HepG2 (cell line): ENCODE results near the gene SCARF1. TPM values are rescaled to one million over a fixed set of nuclear protein-coding genes. Genes with fewer than 3 reads are reported as not detected.

Source experiments
- CREB1 ChIP-seq, 2 experiments: fragments of 450-650 bp in 1 of 2; IDR thresholded peaks; 2 replicates each; pipeline ENCODE4 v1.6.1; 2016 to 2017; ENCODE audit warnings: control low read depth in 1 of 2, mild to moderate bottlenecking in 1 of 2, missing compliant biosample characterization in 1 of 2, missing genetic modification characterization in 1 of 2
- GPBP1L1 ChIP-seq: sonication (generic); formaldehyde crosslinking; IDR thresholded peaks from 2 replicates; pipeline ENCODE4 v1.5.0; 2020; ENCODE audit warnings: mild to moderate bottlenecking, missing genetic modification reagents
- KLF11 ChIP-seq: IDR thresholded peaks from 2 replicates; pipeline ENCODE4 v1.6.1; 2016; ENCODE audit warnings: missing compliant biosample characterization
- MNT ChIP-seq: fragments of 450-650 bp; IDR thresholded peaks from 2 replicates; pipeline ENCODE4 v1.6.1; 2016
- PITX1 ChIP-seq: sonication (generic); formaldehyde crosslinking; IDR thresholded peaks from 2 replicates; pipeline ENCODE4 v1.5.1; 2020; ENCODE audit warnings: mild to moderate bottlenecking, missing genetic modification reagents
- REL ChIP-seq: sonication (generic); formaldehyde crosslinking; conservative IDR thresholded peaks from 2 replicates; pipeline ENCODE4 v1.8.0; 2022; ENCODE audit warnings: mild to moderate bottlenecking, missing genetic modification reagents, moderate library complexity
- SRSF1 ChIP-seq: fragments of 200-400 bp; formaldehyde crosslinking; optimal IDR thresholded peaks from 2 replicates; pipeline ENCODE3; 2017; ENCODE audit warnings: mild to moderate bottlenecking, low read depth, low read length, moderate library complexity
- ZHX2 ChIP-seq, 2 experiments: sonication (generic) in 1 of 2; formaldehyde crosslinking in 1 of 2; IDR thresholded peaks; 2 replicates each; pipeline versions ENCODE4 v1.6.1 to v1.9.0; 2014 to 2022; ENCODE audit warnings: antibody characterized with exemption in 1 of 2, borderline replicate concordance in 1 of 2, inconsistent platforms in 1 of 2, low read depth in 1 of 2, missing genetic modification reagents in 1 of 2
- ZNF335 ChIP-seq: sonication (generic); formaldehyde crosslinking; IDR thresholded peaks from 2 replicates; pipeline ENCODE4 v1.4.0; 2020; ENCODE audit warnings: missing genetic modification reagents
- ZNF383 ChIP-seq: sonication (generic); formaldehyde crosslinking; IDR thresholded peaks from 2 replicates; pipeline ENCODE4 v1.4.0; 2020; ENCODE audit warnings: missing genetic modification reagents, mild to moderate bottlenecking, borderline replicate concordance
- ZNF773 ChIP-seq: sonication (generic); formaldehyde crosslinking; IDR thresholded peaks from 2 replicates; pipeline ENCODE4 v1.4.0; 2020; ENCODE audit warnings: missing genetic modification reagents, borderline replicate concordance
- ZNF781 ChIP-seq: sonication (generic); formaldehyde crosslinking; IDR thresholded peaks from 2 replicates; pipeline ENCODE4 v1.5.1; 2020; ENCODE audit warnings: borderline replicate concordance, mild to moderate bottlenecking, missing genetic modification reagents; ENCODE audit errors: not compliant biosample characterization
- polyA plus RNA-seq, 8 experiments: library from polyadenylated mRNA; depleted of rRNA in 3 of 8; stranded (reverse) in 7 of 8; unstranded in 1 of 8; fragments of >200 nt; fragmentation: Illumina TruSeq in 4 of 8; extraction: Trizol in 4 of 8; gene quantifications; 2 replicates each; pipeline versions ENCODE4 v1.2.1 to v1.2.3, GENCODE V29; 2011 to 2016; ENCODE audit warnings: low read depth in 4 of 8, missing spikeins in 1 of 8, mixed read lengths in 1 of 8; ENCODE audit not compliant: insufficient read depth in 1 of 8
- total RNA-seq, 5 experiments: library from RNA; depleted of rRNA; stranded (reverse); fragments of >200 nt; fragmentation: Illumina TruSeq; extraction: Trizol; gene quantifications; 2 replicates each; pipeline ENCODE4 v1.2.3, GENCODE V29; 2016; ENCODE audit warnings: low read depth in 1 of 5
- TF ChIP-seq, protein P1 (sequence below): sonication (generic); formaldehyde crosslinking; IDR thresholded peaks from 2 replicates; pipeline ENCODE4 v1.8.0; 2022; ENCODE audit warnings: mild to moderate bottlenecking, missing genetic modification reagents, moderate library complexity
- TF ChIP-seq, protein P2 (sequence below): fragments of 450-650 bp; IDR thresholded peaks from 2 replicates; pipeline ENCODE4 v1.6.1; 2017; ENCODE audit warnings: mild to moderate bottlenecking

Gene SCARF1
- total and polyA plus RNA-seq, 2 of the 13 experiments (the other 11 are each of a cell fraction or from before 2014, with no cell fraction given), result 0.24 to 0.71 TPM

GRCh38 chr17:1684378-1685189, 39.1 kb upstream of the SCARF1 start, which contains the start of gene PRPF8 (continued):
- TF ChIP-seq, protein P1, sequence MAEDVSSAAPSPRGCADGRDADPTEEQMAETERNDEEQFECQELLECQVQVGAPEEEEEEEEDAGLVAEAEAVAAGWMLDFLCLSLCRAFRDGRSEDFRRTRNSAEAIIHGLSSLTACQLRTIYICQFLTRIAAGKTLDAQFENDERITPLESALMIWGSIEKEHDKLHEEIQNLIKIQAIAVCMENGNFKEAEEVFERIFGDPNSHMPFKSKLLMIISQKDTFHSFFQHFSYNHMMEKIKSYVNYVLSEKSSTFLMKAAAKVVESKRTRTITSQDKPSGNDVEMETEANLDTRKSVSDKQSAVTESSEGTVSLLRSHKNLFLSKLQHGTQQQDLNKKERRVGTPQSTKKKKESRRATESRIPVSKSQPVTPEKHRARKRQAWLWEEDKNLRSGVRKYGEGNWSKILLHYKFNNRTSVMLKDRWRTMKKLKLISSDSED (CRISPR knock-in tag), result no peak
- no peak for TF ChIP-seq REL
- peak; percentile 81 for TF ChIP-seq PITX1 (CRISPR knock-in tag)
- no peak for TF ChIP-seq KLF11 (CRISPR knock-in tag)
- TF ChIP-seq GPBP1L1, result no peak
- TF ChIP-seq ZNF383 (CRISPR knock-in tag), result no peak
- TF ChIP-seq MNT, result peak; percentile 34
- TF ChIP-seq ZNF335 (CRISPR knock-in tag), result peak; percentile 85
- peak; percentile 54 for TF ChIP-seq ZNF781 (CRISPR knock-in tag)
- TF ChIP-seq CREB1 (IDR thresholded peaks at IDR 0.05), result peak; percentile 73
- TF ChIP-seq CREB1 (CRISPR knock-in tag; IDR thresholded peaks at IDR 0.05), result peak; percentile 89
- TF ChIP-seq ZHX2 (IDR thresholded peaks at IDR 0.05; ENCODE audit: low read depth), result peak; percentile 93
- no peak for TF ChIP-seq ZHX2 (CRISPR knock-in tag; IDR thresholded peaks at IDR 0.05; ENCODE audit: borderline replicate concordance)
- no peak for TF ChIP-seq ZNF773
- TF ChIP-seq, protein P2, sequence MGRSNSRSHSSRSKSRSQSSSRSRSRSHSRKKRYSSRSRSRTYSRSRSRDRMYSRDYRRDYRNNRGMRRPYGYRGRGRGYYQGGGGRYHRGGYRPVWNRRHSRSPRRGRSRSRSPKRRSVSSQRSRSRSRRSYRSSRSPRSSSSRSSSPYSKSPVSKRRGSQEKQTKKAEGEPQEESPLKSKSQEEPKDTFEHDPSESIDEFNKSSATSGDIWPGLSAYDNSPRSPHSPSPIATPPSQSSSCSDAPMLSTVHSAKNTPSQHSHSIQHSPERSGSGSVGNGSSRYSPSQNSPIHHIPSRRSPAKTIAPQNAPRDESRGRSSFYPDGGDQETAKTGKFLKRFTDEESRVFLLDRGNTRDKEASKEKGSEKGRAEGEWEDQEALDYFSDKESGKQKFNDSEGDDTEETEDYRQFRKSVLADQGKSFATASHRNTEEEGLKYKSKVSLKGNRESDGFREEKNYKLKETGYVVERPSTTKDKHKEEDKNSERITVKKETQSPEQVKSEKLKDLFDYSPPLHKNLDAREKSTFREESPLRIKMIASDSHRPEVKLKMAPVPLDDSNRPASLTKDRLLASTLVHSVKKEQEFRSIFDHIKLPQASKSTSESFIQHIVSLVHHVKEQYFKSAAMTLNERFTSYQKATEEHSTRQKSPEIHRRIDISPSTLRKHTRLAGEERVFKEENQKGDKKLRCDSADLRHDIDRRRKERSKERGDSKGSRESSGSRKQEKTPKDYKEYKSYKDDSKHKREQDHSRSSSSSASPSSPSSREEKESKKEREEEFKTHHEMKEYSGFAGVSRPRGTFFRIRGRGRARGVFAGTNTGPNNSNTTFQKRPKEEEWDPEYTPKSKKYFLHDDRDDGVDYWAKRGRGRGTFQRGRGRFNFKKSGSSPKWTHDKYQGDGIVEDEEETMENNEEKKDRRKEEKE, result no peak
- TF ChIP-seq SRSF1, result peak; percentile 90
